AG08396 (cell line): ENCODE data around the gene CCDC187.

Source experiments
- DNase-seq: peaks from one replicate; pipeline ENCODE4 v3.0.0; 2012; ENCODE audit warnings: low spot score, mixed read lengths

Gene CCDC187

DNA sequence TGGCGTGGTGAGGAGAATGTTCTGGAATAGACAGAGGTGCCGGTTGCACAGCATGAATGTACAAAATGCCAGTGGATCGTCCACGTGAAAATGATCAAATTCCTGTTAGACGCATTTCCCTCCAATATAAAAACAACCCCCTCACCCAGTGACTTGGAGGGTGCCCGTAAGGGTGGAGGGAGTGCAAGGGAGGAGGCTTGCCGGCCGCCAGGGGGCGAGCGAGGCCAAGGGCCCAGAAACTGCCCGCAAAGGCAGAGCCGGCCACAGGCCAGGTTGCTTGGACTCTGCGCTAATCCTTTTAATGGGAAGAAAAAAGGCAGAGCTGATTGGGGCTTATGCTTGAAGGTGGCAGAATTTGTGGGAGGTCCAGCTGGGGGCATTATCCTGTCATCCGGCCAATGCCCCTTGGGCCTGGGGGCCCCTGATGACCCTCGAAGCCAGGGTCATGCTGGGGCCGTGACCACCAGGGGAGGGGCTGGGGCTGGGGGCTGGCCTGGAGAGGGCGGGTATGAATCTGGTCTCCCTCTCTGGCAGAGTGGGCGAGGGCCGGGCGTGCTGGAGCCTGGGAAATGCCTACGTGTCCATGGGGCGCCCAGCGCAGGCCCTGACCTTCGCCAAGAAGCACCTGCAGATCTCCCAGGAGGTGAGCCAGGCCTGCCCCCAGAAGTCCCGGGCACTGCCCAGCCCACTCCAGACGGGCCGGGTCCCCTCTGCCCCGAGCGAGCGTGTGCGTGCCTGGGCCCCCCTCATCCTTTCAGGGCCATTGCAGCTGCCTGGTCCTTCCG lies 35.5 kb upstream of the CCDC187 start:
- DNase-seq = peak; percentile 62

DNA sequence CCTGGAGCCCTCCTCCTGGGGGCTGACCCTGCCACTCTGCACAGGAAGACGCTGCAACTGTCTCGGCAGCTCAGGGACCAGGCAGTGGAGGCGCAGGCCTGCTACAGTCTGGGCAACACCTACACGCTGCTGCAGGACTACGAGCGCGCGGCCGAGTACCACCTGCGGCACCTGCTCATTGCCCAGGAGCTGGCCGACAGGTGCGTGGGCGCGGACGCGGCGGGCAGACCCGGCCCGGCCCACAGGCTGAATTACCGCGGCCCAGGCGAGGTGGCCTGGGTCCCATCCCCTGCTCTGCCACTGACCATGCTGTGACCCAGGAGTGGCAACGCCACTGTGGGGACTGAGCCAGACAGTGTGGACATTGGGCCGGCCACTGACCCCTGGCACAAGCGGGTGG lies 34.6 kb upstream of the CCDC187 start:
- DNase-seq = no peak

DNA sequence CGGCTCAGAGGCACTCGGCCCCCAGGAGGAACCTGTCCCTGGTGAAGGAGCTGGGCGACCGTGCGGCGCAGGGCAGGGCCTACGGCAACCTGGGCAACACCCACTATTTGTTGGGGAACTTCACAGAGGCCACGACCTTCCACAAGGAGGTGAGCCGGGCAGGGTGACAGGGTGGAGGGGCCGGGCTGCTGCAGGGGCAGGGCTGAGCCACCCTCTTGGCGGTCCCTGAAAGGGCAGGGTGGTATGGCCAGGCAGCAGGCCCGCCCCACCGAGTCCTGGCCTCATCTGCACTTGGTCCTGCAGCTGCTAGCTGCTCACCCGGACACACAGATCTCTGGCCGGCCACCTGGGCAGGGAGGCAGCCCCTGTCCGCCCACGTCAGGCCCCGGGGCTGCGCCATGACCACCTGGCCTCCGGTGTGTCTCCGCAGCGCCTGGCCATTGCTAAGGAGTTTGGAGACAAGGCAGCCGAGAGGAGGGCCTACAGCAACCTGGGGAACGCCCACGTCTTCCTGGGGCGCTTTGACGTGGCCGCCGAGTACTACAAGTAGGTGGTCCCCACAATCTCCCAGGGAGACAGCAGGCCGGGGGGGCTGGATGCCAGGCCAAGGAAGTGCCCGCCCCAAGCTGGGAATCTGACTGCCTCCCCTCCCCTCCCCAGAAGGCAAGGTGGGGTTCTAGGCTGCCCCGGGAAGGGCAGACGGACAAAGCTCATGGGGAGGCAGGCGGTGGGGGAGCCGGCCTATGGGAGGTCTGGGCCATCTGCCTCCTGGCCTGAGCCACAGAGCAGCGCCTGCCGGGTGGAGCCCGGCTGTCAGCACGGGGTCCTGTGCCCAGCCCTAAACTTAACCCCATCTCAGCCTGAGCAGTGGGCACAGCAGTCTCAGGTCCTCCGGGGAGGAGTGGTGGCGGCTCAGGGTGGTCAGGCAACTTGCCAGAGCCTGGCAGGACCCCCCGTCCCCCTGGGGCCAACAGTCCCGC lies 33.8 kb upstream of the CCDC187 start:
- DNase-seq = no peak

DNA sequence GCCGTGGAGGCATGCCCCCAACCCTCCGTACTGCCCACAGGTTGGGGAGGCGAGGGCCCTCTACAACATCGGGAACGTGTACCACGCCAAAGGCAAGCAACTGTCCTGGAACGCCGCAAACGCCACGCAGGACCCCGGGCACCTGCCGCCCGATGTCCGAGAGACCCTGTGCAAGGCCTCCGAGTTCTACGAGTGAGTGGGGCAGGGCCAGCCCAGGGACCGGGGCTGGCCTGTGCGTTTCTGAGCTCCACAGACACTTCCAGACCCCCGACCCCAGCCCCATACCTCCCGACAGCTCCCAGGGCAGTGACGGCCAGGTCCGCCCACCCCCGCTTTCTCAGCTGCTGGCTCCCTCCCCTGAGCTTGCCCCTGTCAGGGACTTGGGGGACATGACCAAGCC lies 33.0 kb upstream of the CCDC187 start:
- no peak for DNase-seq

DNA sequence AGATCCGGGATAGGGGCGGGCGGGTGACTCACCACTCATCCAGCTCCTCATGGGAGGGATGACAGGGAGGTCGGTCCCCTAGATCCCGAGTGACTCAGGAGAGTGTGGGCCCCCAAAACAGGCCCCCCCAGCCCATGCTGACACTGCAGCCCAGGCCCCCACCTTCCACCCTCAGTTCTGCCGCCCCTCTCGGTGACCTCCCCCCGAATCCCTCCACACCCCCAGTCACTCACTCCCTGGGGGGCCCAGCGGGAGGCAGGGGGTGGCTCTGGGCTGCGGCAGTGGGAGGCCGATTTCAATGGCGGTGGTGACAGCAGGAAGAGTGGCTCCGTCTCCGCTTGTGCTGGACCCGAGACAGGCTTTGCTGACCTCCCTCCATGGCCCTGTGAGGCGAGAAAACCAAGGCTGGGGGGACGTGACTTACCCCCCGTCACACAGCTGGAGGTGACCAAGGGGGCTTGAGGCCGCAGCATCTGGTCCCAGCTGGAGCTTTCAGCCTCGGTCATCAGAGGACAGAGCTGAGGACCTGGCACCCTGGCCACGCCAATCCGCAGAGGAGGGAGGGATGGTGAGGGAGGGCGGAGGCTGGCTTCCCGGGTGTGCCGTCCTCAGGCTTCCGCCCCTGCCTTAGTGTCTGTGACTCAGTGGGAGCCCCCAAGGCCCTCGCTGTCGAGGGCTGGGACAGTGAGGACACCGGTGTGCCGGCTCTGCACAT lies 32.4 kb upstream of the CCDC187 start:
- peak; percentile 69 for DNase-seq

DNA sequence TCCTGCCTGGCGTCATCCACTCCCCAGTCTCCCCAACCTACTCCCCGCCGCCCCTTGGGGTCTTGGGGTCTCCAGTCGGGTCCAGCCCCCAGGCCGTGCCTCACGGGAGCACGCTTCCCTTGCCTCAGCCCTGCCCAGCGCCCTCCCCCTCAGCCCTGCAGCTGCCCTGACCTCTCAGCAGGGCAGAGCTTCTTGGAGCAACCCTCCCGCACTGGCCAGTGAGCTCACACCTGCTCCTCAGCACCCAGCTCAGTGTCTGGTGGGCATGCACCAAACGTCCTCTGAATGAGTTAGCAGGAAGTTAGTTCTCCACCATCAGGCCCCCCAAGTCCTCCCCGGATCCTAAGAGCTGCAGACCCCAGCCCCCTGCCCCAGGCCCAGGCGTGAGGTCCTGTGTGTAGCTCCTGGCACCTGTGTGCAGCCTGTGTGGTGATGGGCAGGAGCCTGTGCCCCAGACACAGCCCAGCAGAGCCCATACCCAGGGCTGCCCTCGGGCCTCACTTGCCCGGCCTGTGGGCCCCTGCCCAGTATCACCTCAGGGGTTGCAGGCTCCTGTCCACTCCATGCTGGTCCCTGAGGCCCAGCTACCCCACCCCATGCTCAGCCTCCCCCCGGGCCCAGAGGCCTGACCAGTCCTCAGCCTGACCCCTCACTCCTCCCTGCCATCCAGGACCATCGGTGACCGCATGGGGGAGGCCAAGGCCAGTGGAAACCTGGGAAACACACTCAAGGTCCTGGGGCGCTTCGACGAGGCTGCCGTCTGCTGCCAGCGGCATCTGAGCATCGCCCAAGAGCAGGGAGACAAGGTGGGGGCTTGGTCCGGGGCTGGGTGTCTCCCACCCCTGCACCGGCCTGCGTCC lies 31.6 kb upstream of the CCDC187 start:
- no peak for DNase-seq

DNA sequence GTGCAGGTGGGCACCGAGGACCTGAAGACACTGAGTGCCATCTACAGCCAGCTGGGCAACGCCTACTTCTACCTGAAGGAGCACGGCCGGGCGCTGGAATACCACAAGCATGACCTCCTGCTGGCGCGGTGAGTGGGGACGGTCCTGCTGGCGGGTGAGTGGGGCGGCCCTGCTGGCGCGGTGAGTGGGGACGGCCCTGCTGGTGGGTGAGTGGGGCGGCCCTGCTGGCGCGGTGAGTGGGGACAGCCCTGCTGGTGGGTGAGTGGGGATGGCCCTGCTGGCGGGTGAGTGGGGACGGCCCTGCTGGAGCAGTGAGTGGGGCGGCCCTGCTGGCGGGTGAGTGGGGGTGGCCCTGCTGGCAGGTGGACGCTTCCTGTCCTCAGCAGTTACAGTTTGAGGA lies 30.6 kb upstream of the CCDC187 start:
- DNase-seq = no peak

DNA sequence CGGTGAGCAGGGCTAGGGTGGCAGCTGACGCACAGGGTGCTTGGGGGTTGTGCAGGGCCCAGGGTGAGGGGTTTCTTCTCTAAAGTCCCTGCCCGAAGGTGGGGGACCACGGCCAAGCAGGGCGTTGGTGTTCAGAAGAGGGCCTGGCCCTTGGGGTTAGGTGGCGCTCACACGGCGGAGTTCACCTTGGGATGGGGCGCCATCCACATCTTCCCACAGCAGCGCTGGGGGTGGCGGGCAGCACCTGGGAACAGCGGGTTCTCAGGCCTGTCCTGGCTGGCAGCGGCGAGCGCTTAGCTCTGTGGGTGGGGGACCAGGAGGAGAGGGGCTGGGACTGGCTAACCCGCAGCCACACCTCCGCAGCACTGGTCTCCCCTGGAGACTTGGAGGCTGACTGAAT lies 29.6 kb upstream of the CCDC187 start:
- DNase-seq = no peak

DNA sequence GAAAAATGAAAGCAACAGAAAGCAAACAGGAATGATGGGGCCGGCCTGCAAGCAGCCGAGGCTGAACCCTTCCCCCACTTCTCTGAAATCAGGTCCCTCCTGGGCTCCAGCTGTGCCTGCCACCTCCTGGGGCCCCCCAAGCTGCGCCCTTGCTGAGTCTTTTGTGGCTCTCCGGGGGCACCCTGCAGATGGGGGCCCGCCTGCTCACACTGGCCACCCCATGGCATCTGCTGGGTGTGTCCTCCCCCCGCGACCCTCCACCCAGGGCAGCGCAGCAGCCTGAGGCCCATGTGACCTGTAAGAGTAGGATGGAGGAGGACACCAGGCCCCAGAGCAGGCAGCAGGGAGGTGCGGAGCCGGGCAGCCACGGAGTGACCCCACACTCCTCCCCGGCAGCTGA lies 29.2 kb upstream of the CCDC187 start:
- no peak for DNase-seq

DNA sequence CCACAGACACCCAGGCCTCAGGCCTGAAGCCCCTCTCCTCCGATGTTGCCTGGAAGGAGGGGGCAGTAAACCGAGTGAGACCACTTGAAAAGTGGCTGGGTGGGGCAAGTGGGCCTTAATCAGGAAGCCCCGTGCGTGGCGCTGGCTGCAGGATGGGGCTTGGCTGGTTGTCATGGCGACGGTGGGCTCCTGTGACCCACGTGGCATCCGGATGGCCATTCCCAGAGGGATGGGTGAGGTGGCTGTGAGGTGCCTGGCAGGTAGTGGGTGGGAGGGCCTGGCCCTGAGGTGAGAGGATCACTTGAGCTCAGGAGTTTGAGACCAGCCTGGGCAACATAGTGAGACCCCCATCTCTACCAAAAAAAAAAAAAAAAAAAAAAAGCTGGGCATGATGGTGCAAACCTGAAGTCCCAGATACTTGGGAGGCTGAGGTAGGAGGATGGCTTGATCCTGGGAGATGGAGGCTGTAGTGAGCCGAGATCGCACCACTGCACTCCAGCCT lies 28.6 kb upstream of the CCDC187 start:
- no peak for DNase-seq

DNA sequence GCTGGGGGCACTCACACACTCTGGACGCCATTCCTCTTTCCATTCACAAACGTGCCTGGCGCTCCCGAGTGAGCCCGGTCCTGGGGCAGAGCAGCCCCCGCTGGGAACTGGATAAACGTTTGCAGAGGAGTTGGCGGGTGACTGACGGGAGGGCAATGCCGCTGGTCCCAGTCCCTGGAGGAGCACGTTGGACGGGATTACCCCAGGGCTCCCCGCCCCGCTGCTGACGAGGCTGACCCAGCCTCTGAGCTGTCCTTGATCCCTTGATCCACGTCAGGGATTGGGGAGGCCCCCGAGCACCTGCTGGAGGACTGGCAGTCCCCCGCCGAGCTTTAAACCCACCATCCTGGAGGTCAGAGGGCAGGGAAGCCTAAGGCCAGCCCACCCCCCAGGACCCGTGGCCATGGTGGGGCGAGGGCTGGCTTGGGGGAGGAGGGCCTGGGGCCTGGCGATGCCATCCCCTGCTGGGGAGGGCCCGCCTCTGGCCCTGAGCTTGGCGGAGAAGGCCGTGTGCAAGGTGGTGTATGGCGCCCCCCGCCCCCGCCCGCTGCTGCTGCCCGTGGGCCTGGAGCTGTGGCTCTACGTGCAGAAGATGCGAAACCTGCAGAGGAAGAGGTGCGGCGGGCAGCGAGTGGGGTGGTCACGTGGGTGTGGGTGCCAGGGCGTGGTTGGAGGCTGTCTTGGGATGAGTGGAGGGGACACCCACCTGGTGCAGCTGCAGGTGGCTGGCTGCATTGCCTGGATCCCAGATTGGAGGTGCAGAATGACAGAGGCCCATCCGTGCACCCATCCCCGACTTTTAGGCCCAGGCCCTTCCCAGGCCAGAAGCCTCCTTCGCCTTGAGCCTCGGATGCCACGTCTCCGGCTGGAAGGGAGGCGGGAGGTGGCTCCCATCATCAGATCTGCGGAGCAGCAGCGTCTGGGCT lies 27.9 kb upstream of the CCDC187 start:
- no peak for DNase-seq

DNA sequence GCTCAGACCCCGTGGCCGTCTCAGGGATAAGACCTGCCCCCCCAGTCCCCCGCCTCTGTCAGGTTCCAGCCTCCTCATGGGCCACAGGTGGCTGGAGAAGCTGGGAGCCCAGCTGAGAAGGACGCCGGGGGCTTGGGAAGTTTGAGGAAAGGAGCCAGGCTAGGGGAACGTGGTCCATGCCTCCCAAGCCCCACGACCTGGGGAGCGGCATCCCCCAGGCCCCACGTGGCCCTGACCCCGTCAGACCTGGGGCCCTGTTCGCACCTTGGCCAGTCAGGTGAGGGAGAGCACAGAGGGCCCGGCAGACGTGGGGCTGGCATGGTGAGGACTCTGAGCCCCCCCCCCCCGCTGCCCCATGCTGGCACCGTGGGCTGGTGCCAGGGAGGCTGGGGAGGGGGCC lies 27.1 kb upstream of the CCDC187 start:
- DNase-seq = no peak

DNA sequence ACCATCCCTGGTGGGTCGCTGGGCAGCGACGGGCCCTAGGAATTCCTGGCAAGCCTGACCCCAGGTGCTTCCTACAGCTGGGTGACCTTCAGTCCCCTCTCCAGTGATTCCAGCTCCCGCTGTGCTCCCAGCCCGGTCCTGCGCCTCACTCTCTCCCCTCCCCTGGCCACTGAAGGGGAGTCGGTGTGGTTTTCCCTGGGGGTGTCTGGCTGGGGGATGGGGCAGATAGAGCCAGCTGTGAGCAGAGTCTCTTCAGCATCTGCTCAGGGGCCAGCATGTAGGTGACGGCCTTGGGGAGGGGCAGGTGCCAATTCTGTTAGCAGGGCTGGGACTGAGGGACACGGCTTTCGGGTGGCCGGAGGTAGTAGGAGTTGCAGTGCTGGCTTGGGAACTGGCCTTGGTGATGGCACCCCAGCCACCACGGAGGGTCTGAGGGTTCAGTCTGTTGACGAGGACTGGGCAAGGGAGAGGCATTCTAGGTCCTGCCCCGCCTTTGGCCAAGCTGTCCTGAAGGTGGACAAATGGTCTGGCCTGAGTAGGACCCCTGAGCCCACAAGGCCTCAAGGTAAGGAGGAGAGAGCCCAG lies 26.6 kb upstream of the CCDC187 start:
- no peak for DNase-seq

DNA sequence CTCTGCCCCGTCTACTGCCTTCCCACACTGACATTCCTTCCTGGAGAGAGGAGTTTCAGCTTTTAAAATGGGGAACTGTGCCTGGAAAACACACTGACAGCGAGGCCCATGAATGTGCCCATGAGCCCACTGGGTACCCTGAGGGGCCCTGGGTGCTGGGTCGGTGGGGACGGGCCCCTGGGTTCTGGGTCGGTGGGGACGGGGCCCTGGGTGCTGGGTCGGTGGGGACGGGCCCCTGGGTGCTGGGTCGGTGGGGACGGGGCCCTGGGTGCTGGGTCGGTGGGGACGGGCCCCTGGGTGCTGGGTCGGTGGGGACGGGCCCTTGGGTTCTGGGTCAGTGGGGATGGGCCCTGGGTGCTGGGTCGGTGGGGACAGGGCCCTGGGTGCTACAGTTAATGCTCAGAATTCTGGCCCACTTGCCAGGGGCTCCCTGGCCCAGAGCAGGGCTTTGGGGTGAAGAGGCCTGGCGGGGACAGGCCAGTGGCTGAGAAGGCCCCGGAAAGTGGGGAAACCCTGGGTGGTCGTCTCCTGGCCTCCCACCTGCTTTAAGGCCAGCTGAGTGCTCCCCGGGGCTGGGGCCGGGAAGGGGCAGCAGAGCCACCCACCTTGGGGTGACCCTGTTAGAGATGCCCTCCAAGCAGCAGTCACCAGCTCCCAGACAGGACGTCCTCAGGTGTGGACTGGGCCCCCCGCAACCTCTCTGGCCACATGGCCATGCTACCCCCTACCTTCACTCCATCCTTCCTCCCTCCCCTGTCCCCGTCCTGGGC lies 25.9 kb upstream of the CCDC187 start:
- DNase-seq = no peak

DNA sequence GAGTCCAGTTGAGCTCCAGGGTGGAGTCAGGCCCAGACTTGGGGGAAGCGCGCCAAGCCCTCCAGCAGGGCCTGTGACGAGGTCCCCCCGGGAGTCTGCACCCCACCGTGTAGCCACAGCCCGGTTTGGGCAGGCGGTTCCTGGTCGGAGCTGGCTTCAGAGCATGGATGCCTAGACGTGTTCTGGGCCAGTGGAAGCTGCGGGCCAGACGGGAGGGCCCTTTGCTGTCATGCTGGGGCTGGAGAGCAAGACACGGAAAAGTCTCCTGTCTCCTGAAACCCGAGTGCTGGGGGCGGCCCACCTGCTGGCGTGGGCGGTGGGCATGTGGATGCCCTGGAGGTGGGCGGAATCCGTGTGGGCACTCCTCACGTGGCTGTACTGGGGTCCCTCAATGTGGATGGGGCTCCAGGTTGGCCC lies 25.3 kb upstream of the CCDC187 start:
- DNase-seq = peak; percentile 47

DNA sequence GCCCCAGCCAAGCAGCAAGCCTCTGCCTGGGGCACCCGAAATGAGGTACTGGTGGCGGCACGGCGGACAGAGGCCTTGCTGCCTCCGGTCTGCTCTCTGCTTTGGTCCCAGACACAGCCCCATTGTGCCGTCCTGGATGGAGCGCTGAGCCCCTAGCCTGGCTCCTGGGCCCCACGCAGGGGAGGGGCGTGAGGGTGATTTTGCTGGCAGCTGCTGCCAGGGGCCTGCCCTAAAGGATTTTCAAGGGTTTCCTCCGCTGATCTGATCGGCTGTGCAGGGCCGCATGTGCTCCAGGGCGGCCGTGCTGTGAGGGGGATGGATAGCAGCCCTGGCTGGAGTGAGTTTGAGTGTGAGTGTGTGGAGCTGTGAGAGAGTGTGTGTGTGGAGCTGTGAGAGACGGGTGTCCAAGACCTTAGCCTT lies 24.7 kb upstream of the CCDC187 start:
- DNase-seq = peak; percentile 73

DNA sequence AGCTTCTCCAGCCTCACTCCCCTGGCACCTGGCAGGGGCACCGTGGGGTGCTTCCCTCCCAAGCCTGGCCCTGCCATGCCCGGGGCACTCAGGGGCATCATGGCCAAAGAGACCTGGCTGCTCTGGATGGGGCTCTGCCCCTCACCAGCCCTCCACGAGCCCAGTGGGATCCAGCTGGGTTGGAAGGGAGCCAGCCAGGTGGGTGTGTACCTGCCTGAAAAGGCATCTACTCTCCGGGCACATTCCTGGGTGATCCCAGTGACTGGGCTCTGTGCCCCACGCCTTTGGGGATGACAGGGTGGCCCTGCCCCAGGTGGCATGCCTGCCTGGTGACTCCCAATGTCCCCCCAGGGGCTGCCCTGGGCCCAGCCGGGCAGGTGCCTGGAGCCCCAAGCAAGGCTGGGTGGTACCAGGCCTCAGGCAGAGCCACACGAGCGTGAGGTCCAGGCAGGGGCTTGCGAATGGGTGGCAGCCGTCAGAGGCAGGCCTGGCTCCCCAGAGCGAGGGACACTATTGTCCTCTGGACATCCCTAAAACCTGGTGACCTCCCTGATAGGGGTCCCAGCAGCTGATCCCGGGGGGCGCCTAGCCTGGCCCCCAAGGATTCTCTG lies 24.2 kb upstream of the CCDC187 start:
- DNase-seq = no peak

DNA sequence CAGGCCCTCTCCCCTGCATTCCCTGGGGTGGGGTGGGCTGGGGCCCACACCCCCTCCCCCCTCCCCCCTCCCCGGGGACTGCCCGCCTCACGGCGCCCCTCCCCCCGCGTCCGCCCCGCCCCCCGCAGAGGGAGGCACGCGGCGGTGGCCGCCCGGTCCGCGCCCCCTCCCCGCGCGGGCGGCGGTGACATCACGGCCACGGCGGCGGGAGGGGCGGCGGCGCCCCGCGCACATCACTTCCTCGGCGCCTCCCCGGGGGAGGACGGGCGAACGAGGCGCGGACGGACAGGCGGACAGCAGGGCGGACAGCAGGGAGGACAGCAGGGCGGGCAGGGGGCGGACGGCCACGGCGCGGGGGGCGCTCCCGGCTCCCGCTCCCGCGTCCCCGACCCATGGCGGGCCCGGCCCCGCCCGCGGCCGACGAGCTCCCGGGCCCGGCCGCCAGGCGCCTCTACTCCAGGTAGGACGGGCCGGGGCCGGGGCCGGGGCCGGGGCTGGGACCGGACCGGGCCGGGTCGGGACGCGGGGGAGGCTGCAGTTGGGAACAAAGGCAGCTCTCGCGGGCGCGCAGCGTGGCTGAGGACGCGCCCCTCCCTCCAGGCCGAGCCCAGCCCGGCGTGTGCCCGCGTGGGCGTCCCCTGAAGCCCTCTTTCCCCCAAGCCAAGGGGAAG lies 23.5 kb upstream of the CCDC187 start, which contains the start of gene GPSM1:
TSS of gene GPSM1 (plus strand) at position 236 of the 671 bp plus-strand sequence. CDS start at position 393, 157 bp downstream.
- DNase-seq = peak; percentile 90
